CD4-positive, alpha-beta T cell treated with Interferon alpha-2 for 1 hour (primary cell): ENCODE results near the gene EP300.

Source experiments
- DNase-seq, 2 donors: peaks; one replicate each; pipeline ENCODE4 v3.0.0-alpha.2; 2020 to 2022

EP300 gene

DNA sequence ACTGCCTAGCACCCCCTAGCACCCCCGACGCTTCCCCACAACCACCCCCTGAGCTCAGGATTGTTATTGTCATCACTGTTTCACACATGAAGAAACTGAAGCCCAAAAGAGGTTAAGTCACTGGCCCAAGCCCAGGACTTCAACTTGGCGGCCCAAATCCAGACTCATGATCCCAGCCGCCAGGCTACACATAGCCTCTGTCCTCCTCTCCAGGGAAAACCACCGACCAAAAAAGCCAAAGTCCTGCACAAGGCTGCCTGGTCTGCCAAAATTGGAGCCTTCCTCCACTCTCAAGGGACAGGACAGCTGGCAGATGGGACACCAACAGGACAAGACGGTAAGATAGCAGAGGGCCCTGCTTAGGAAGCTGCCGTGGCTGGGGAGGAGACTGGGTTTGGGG is 123.5 kb downstream of the EP300 start:
- no peak for DNase-seq

DNA sequence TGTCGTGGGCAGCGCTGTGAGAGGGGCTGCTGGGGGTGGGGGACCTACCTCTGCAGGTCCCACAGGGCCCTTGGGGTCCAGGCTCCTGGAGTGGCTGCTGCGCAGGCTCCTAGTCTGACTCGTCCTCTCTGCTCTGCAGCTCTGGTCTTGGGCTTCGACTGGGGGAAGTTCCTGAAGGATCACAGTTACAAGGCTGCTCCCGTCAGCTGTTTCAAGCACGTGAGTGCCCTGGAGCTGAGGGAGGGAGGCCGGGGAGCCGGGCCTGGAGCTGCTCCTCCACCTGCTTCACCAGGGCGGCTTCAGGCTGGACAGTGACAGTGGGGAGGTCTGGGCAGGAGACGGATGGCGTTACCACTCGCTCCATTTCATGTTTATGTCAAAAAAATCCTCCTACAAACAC is 124.6 kb downstream of the EP300 start:
- no peak for DNase-seq

DNA sequence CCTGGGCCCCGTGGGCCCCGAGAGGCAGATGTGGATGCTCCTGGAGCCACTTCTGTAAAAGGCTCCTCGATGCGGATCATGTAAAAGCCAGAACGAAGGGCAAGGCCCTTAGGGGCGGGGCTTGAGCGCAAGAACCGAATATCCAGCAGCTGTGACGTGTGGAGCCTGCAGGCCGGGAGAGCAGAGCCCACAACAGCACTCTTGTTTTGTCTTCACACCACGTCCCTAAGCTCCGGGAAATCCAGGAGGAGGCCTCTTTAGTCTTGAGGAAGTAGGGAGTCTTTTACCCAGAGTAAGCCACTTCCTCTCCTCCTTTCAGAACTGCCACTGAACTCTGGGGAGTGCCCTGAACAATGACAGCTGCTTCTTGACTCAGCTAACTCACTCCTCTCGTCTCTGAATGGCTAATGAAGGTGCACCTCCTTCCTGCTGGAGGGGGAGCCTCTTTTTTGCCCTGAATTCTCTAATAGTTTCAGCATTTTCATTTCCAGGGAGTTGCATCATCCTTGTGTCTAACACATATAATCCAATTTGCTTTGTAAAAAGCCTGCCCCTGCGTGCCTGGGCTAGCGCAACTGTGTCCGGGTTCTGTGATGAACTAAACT is 125.3 kb downstream of the EP300 start:
- peak; percentile 50 to 52 for DNase-seq

DNA sequence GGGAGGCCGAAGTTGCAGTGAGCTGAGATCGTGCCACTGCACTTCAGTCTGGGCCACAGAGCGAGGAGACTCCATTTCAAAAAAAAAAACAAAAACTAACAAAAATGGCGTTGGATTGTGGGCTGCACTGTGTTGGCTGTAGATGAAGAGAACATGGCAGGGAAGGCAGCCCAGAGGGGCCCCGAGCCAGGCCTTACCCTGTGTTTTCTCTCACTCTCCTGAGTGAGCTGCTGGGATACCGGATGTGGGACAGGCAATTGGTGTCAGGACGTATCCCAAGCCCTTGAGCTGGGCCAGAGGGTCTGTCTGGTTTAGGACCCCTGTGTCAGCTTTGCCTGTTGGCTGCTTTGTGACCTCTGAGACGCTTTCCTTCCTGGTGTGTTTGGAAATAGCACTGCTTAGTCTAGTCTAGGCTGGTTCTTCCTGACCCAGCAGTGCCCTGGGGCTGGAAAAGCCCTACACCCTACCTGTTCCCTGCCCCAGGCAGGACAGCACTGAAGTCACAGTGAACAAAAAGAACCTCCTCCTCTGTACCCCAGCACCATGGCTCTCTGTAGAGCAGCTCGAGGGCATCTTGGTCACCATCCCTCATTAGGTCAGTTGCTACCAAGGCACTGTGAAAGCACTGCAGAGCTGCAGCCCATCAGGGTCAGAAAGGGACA is 130.6 kb downstream of the EP300 start:
- no peak for DNase-seq

DNA sequence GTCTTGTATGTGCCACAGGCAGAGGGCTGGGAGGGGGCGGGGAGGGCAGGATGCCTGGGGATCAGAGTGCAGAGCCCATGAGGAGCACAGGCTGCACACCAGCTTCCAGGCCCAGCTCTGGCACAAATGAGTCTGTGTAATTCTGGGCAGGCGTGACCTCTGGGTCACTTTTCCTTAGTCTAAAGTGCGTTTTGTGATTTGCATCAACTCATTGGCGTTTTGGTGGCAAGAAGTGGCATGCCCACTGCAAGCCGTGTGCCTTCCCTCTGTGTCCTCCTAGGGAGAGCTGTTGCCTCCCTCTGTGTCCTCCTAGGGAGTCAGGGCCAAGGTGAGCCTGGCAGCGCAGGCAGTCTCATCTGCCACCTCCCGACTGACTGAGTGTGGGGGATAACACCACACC is 131.1 kb downstream of the EP300 start:
- no peak for DNase-seq

DNA sequence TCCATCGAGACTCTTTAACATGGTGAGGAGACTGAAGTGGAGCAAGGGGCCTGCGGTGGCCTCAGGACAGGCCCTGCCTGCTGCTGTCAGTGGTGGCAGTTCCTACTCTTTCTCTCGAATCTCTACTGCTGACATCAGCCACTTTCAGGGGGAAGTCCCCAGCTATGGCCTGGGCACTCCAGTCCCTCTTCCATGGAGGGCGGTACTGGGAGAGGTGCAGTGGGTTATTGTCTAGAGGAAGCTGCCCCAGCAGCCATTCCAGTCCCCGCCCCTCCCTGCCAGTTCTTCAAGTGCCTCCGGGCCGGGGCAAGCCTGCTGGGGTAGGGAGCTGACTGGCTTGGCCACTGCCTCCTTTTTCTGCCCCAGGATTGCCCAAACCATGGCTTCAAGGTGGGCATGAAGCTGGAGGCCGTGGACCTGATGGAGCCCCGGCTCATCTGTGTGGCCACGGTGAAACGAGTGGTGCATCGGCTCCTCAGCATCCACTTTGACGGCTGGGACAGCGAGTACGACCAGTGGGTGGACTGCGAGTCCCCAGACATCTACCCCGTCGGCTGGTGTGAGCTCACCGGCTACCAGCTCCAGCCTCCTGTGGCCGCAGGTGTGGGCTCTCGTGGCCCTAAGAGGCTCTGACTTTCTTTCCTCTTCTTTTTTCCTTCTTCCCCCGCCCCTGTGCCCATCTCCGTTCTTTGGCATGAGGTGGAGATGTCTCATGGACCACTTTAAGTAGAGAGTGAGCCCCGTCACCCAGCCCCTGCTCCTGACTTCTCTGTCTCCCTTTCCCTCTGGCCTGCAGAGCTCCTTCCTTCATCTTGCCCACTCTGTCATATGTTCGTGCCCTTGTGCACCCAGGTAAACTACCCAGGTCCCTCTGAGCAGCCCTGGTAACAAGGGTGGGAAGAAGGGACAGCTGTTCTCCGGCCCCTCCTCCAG is 134.6 kb downstream of the EP300 start:
- no peak for DNase-seq

DNA sequence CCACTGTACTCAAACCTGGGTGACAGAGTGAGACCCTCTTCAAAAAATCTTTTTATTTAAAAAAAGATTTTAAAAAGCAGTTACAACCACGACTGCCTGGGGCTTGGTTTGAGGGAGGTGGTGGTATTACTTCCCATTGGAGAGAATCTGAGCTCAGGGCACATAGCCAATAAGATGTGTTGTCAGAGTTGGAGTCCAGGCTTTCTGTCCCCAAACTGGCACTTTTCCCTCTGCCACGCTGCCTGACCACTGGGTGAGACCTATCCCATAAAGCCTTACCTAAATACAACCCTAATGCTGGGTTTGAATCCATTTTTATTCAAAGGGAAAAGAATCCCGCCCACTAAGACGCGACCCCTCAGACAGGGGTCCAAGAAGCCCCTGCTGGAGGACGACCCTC is 136.8 kb downstream of the EP300 start:
- DNase-seq = no peak
